Endothelial cell of umbilical vein (primary cell): ENCODE measurements around the gene GRIK1. TPM values are rescaled to one million over a fixed set of nuclear protein-coding genes. Genes with fewer than 3 reads are reported as not detected.

ENCODE experiments used
- BruUV-seq: library from RNA; stranded (reverse); fragments of 400-500 nt; replicated peaks from 2 replicates; lab custom pipeline; 2021; lab: Mats Ljungman, UMichigan
- CTCF ChIA-PET: fragments of 300-600, 350-600 bp; sonication (Branson Sonifier 250); formaldehyde crosslinking; loops from one replicate; lab custom pipeline; 2021; ENCODE audit warnings: antibody characterized with exemption, inconsistent platforms; lab: Charles Lee
- POLR2A ChIA-PET: fragments of 300-600, 350-600 bp; sonication (Branson Sonifier 250); formaldehyde crosslinking; loops from one replicate; lab custom pipeline; 2021; ENCODE audit warnings: antibody characterized with exemption, inconsistent platforms; lab: Charles Lee
- DNase-seq: peaks from one replicate; pipeline ENCODE4 v3.0.0-alpha.2; 2011; ENCODE audit warnings: low read depth, low spot score
- FAIRE-seq: peaks from 2 replicates; lab custom pipeline; 2011; peaks lifted over from hg19 to GRCh38; lab: Jason Lieb, UNC
- H2AFZ ChIP-seq: 2 replicates; pipeline ENCODE4 v1.6.0; 2012; ENCODE audit warnings: low read depth, low read length, control low read depth, inconsistent platforms
- H3K27ac ChIP-seq: 2 replicates; pipeline ENCODE4 v1.5.1; 2011; ENCODE audit warnings: low read depth, mild to moderate bottlenecking, control low read depth, low read length, moderate library complexity; ENCODE audit not compliant: insufficient read depth
- H3K27me3 ChIP-seq, 2 experiments: 2 replicates each; pipeline versions ENCODE4 v1.6.0 to v1.6.1; 2011; ENCODE audit warnings: low read length in 2 of 2, mixed read lengths in 1 of 2; ENCODE audit not compliant: control insufficient read depth in 2 of 2, insufficient read depth in 2 of 2
- H3K36me3 ChIP-seq, 2 experiments: 2 replicates in 1 of 2; 3 replicates in 1 of 2; pipeline ENCODE4 v1.5.1; 2011; ENCODE audit warnings: low read length in 2 of 2, mild to moderate bottlenecking in 1 of 2, moderate library complexity in 1 of 2; ENCODE audit not compliant: control insufficient read depth in 2 of 2, insufficient read depth in 2 of 2; ENCODE audit errors: extremely low read depth in 1 of 2
- H3K4me1 ChIP-seq: 3 replicates; pipeline ENCODE4 v1.5.1; 2011; ENCODE audit warnings: mild to moderate bottlenecking, low read length; ENCODE audit not compliant: control insufficient read depth, insufficient read depth; ENCODE audit errors: extremely low read depth
- H3K4me2 ChIP-seq: 2 replicates; pipeline ENCODE4 v1.6.1; 2011; ENCODE audit warnings: low read length, control low read depth, mixed read lengths; ENCODE audit not compliant: insufficient read depth
- H3K4me3 ChIP-seq, 3 experiments: fragments of 200-600 bp in 1 of 3; sonication (generic), shearing (Covaris generic) in 1 of 3; replicated peaks in 1 of 3; 2 replicates each; pipeline ENCODE4 v1.5.1; 2011 to 2016; ENCODE audit warnings: control low read depth in 3 of 3, low read length in 3 of 3, mild to moderate bottlenecking in 2 of 3, inconsistent platforms in 1 of 3, low read depth in 1 of 3, moderate library complexity in 1 of 3; ENCODE audit not compliant: insufficient read depth in 1 of 3
- H3K79me2 ChIP-seq: 2 replicates; pipeline ENCODE4 v1.6.0; 2012; ENCODE audit warnings: low read length, inconsistent platforms; ENCODE audit not compliant: control insufficient read depth, insufficient read depth
- H3K9ac ChIP-seq: replicated peaks from 2 replicates; pipeline ENCODE3; 2011; ENCODE audit warnings: low read length, control low read depth; ENCODE audit not compliant: insufficient read depth; ENCODE audit errors: extremely low read depth
- H3K9me1 ChIP-seq: replicated peaks from 3 replicates; pipeline ENCODE4 v1.6.0; 2011; ENCODE audit warnings: mild to moderate bottlenecking, low read length; ENCODE audit not compliant: control insufficient read depth, insufficient read depth; ENCODE audit errors: extremely low read depth
- H3K9me3 ChIP-seq: replicated peaks from 2 replicates; pipeline ENCODE4 v1.5.1; 2012; ENCODE audit warnings: low read length, inconsistent platforms; ENCODE audit not compliant: control insufficient read depth, insufficient read depth
- H4K20me1 ChIP-seq: replicated peaks from 2 replicates; pipeline ENCODE3; 2011; ENCODE audit warnings: mild to moderate bottlenecking, low read length; ENCODE audit not compliant: control insufficient read depth, insufficient read depth; ENCODE audit errors: extremely low read depth
- EZH2 ChIP-seq: IDR thresholded peaks from 2 replicates; pipeline ENCODE4 v1.6.1; 2012; ENCODE audit warnings: borderline replicate concordance, low read depth, mild to moderate bottlenecking, moderate library complexity, low read length, inconsistent platforms; ENCODE audit not compliant: severe bottlenecking
- FOS ChIP-seq: IDR thresholded peaks from 2 replicates; pipeline ENCODE4 v1.6.1; 2011; ENCODE audit warnings: mild to moderate bottlenecking, low read length, moderate library complexity, borderline replicate concordance; ENCODE audit not compliant: insufficient read depth
- GATA2 ChIP-seq: IDR thresholded peaks from 2 replicates; pipeline ENCODE4 v1.7.0; 2011; ENCODE audit warnings: low read depth, mild to moderate bottlenecking, moderate library complexity, mixed read lengths, low read length; ENCODE audit not compliant: insufficient read length, insufficient read depth
- JUN ChIP-seq: IDR thresholded peaks from 2 replicates; pipeline ENCODE4 v1.6.1; 2011; ENCODE audit warnings: borderline replicate concordance, low read depth; ENCODE audit not compliant: insufficient read length, insufficient read depth
- MYC ChIP-seq: IDR thresholded peaks from one replicate; pipeline ENCODE4 v1.6.1; 2011; ENCODE audit warnings: mild to moderate bottlenecking, low read depth, low read length
- POLR2A ChIP-seq: IDR thresholded peaks from 2 replicates; pipeline ENCODE4 v1.6.1; 2012; ENCODE audit warnings: low read depth, mild to moderate bottlenecking, control low read depth, low read length
- POLR2AphosphoS5 ChIP-seq: IDR thresholded peaks from 2 replicates; pipeline ENCODE4 v1.6.1; 2012; ENCODE audit warnings: low read depth, mild to moderate bottlenecking, control low read depth, low read length, moderate library complexity; ENCODE audit not compliant: insufficient read depth
- dilution Hi-C: fragments of 300-500 bp; cut with MboI; formaldehyde crosslinking; loops from one replicate; pipeline ENCODE4 v1.15.0; 2019; ENCODE audit warnings: low sequenced_read_pairs; ENCODE audit not compliant: extremely low pct_ligation_motif_present
- intact Hi-C: fragments of 100-400 bp; cut with micrococcal nuclease; formaldehyde crosslinking; loops from one replicate; pipeline ENCODE4 v1.10.0; 2022
- polyA plus RNA-seq, 4 experiments: library from polyadenylated mRNA; depleted of rRNA in 3 of 4; stranded (reverse) in 3 of 4; unstranded in 1 of 4; fragments of >200 nt; gene quantifications; 2 replicates each; pipeline versions ENCODE4 v1.2.1 to v1.2.3, GENCODE V29; 2011 to 2012; ENCODE audit warnings: missing spikeins in 1 of 4
- total RNA-seq: library from RNA; stranded (reverse); gene quantifications from 2 replicates; pipeline ENCODE4 v1.2.3, GENCODE V29; 2021
- TF ChIP-seq, protein P1 (sequence below): IDR thresholded peaks from 2 replicates; pipeline ENCODE4 v1.6.1; 2011; ENCODE audit not compliant: insufficient read depth, insufficient read length
- TF ChIP-seq, protein P2 (sequence below), 2 donors: IDR thresholded peaks; 1 replicate in 1 of 2; 2 replicates in 1 of 2; pipeline ENCODE4 v1.5.1; 2011; ENCODE audit warnings: low read length in 2 of 2, mild to moderate bottlenecking in 2 of 2, moderate library complexity in 2 of 2, control low read depth in 1 of 2, inconsistent platforms in 1 of 2, low read depth in 1 of 2; ENCODE audit not compliant: insufficient read depth in 1 of 2; ENCODE audit errors: extremely low read depth in 1 of 2

GRIK1 gene
- total and polyA plus RNA-seq, 2 donors (not counting 3 experiments of a cell fraction or from before 2014, with no cell fraction given), result not detected

DNA sequence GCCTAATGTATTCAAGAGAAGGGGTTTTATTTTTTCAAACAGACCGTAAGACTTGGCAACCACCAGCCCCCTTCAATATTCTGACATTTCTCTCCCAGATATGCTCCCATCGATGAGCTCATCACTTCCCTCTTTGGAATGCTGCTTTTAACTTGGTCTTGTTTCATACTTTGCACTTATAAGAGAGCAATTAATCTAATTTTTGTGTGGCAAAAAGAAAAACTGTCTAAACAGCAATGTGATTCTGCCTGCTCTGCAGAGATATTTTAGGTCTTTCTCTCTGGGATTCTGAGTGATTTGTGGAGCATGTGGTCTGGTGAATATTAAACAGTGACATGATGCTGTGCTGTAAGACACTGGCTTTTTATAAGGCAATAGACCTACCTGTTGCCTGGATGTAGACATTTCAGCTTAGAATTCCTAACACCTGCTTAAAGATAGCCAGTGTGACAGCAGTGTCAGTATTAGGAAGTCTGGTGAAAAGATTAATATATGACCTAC, 356.3 kb downstream of the GRIK1 start:
- intact Hi-C loops (no loop called here), dilution Hi-C loops (no loop called here)
- TF ChIP-seq FOS, result no peak
- no peak for TF ChIP-seq MYC
- TF ChIP-seq GATA2, result no peak
- TF ChIP-seq, protein P1, sequence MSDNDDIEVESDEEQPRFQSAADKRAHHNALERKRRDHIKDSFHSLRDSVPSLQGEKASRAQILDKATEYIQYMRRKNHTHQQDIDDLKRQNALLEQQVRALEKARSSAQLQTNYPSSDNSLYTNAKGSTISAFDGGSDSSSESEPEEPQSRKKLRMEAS, result no peak
- no peak for TF ChIP-seq POLR2AphosphoS5
- TF ChIP-seq POLR2A, result no peak
- TF ChIP-seq, protein P2, sequence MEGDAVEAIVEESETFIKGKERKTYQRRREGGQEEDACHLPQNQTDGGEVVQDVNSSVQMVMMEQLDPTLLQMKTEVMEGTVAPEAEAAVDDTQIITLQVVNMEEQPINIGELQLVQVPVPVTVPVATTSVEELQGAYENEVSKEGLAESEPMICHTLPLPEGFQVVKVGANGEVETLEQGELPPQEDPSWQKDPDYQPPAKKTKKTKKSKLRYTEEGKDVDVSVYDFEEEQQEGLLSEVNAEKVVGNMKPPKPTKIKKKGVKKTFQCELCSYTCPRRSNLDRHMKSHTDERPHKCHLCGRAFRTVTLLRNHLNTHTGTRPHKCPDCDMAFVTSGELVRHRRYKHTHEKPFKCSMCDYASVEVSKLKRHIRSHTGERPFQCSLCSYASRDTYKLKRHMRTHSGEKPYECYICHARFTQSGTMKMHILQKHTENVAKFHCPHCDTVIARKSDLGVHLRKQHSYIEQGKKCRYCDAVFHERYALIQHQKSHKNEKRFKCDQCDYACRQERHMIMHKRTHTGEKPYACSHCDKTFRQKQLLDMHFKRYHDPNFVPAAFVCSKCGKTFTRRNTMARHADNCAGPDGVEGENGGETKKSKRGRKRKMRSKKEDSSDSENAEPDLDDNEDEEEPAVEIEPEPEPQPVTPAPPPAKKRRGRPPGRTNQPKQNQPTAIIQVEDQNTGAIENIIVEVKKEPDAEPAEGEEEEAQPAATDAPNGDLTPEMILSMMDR (IDR thresholded peaks at IDR 0.05; ENCODE audit: extremely low read depth in 1 of 2, insufficient read depth in 1 of 2, low read depth in 1 of 2, low read length in 2 of 2), result no peak
- no peak for TF ChIP-seq JUN
- TF ChIP-seq EZH2, result no peak
- no peaks in the 10 kb centered on the region for H3K9me3 ChIP-seq
- CTCF ChIA-PET, result no interaction called here
- H3K4me1 ChIP-seq, result no peaks in the 10 kb centered on the region
- no peaks in the 10 kb centered on the region for H4K20me1 ChIP-seq
- FAIRE-seq, result no peak
- no peak overlapping the region for H3K27ac ChIP-seq
- POLR2A ChIA-PET, result no interaction called here
- H3K9me1 ChIP-seq, result no peaks in the 10 kb centered on the region
- no peak overlapping the region for H3K4me3 ChIP-seq
- DNase-seq, result no peak
- BruUV-seq, result no TSS peak
- no peaks in the 10 kb centered on the region for H3K79me2 ChIP-seq
- no peak overlapping the region for H3K9ac ChIP-seq
- no peak overlapping the region for H3K4me2 ChIP-seq
- H3K36me3 ChIP-seq, result no peaks in the 10 kb centered on the region
- H3K27me3 ChIP-seq, result peaks cover 0 to 2% of the 10 kb centered on the region in 2 experiments
- no peak overlapping the region for H2AFZ ChIP-seq
